Neural crest cell (in vitro differentiated cells): ENCODE data around the gene SLC39A6. TPM values are rescaled to one million over a fixed set of nuclear protein-coding genes. Genes with fewer than 3 reads are reported as not detected.
"Not testable (repeated sequence)": the region's sequence is repeated elsewhere in the genome, so short reads cannot be mapped to it uniquely, and the experiment has no call there.

Experiments used
- DNase-seq: peaks from one replicate; pipeline ENCODE4 v3.0.0; 2021; ENCODE audit warnings: low read depth, mixed read lengths, low spot score
- H3K27ac Mint-ChIP-seq: one replicate; pipeline ENCODE4 v1.8.0; 2021; ENCODE audit warnings: mild to moderate bottlenecking, mixed read lengths; ENCODE audit not compliant: unreplicated experiment
- H3K27me3 Mint-ChIP-seq: 2 replicates; pipeline ENCODE4 v1.8.0; 2021; ENCODE audit warnings: low read depth, mild to moderate bottlenecking, mixed read lengths
- H3K36me3 Mint-ChIP-seq: 2 replicates; pipeline ENCODE4 v1.8.0; 2021; ENCODE audit warnings: low read depth, mild to moderate bottlenecking, mixed read lengths
- H3K4me1 Mint-ChIP-seq: 2 replicates; pipeline ENCODE4 v1.8.0; 2021; ENCODE audit warnings: mixed read lengths
- H3K4me3 Mint-ChIP-seq: one replicate; pipeline ENCODE4 v1.8.0; 2021; ENCODE audit warnings: mild to moderate bottlenecking, mixed read lengths
- H3K9me3 Mint-ChIP-seq: 2 replicates; pipeline ENCODE4 v1.8.0; 2021; ENCODE audit warnings: mixed read lengths
- CTCF ChIP-seq: fragments of 200-600 bp; sonication (generic); conservative IDR thresholded peaks from 2 replicates; pipeline ENCODE4 v1.5.0; 2021; ENCODE audit warnings: antibody characterized with exemption, mild to moderate bottlenecking
- total RNA-seq: library from RNA; stranded (reverse); gene quantifications from 2 replicates; pipeline ENCODE4 v1.2.1, GENCODE V29; 2021

SLC39A6 gene
- total RNA-seq, 1 donor from 2014 or later: 101 TPM

DNA sequence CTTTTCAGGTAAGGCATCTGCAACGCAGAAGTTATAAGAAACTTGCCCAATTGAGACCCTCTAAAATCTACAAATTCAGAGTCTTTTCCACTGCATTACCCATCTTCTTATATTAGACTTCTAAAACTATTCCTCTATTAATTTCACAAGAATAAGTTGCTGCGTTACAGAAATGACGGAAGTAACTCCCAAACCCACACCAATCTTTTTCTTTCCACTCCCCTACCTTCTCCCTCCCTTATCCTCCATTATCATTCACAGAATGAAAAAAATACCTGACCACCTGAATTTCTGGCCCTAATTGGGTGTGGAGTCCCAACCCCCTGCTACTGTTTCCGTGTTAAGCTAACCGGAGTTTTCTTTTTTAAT is 62.5 kb downstream of the SLC39A6 start:
- peaks cover 3% of the 10 kb centered on the region for H3K9me3 Mint-ChIP-seq
- H3K36me3 Mint-ChIP-seq: peaks cover 12% of the 10 kb centered on the region
- H3K27ac Mint-ChIP-seq: peak overlapping the region; percentile 94
- H3K4me1 Mint-ChIP-seq: peaks cover 33% of the 10 kb centered on the region
- H3K27me3 Mint-ChIP-seq: peaks cover 10% of the 10 kb centered on the region
- H3K4me3 Mint-ChIP-seq: peak overlapping the region; percentile 98
- no peak for TF ChIP-seq CTCF
- DNase-seq: no peak

GRCh38 chr18:36066001-36066400 is 63.1 kb downstream of the SLC39A6 start:
- DNase-seq: no peak
- Mint-ChIP-seq H3K27me3 (peaks cover 10% of the 10 kb centered on the region), H3K36me3 (peaks cover 12% of the 10 kb centered on the region), H3K27ac (no peak overlapping the region), H3K9me3 (peaks cover 3% of the 10 kb centered on the region), H3K4me3 (peak overlapping the region; percentile 98), H3K4me1 (peaks cover 40% of the 10 kb centered on the region)
- TF ChIP-seq CTCF: no peak

GRCh38 chr18:36064809-36065079 is 64.4 kb downstream of the SLC39A6 start:
- DNase-seq, H3K9me3 Mint-ChIP-seq, H3K27me3 Mint-ChIP-seq: not testable (repeated sequence)
- peaks cover 12% of the 10 kb centered on the region for H3K36me3 Mint-ChIP-seq
- H3K4me3 Mint-ChIP-seq: peak overlapping the region; percentile 98
- peaks cover 42% of the 10 kb centered on the region for H3K4me1 Mint-ChIP-seq
- H3K27ac Mint-ChIP-seq: peak overlapping the region; percentile 96

- H3K4me3 Mint-ChIP-seq: peak overlapping the region; percentile 98
- peak overlapping the region; percentile 96 for H3K27ac Mint-ChIP-seq
- no peaks in the 10 kb centered on the region for H3K27me3 Mint-ChIP-seq
- peaks cover 42% of the 10 kb centered on the region for H3K4me1 Mint-ChIP-seq
- H3K36me3 Mint-ChIP-seq: peaks cover 12% of the 10 kb centered on the region
- no peak for TF ChIP-seq CTCF
- DNase-seq: no peak
- H3K9me3 Mint-ChIP-seq: peaks cover 3% of the 10 kb centered on the region
These were observed 64.9 kb downstream of the SLC39A6 start for GRCh38 chr18:36064027-36064808.

GRCh38 chr18:36058674-36059073 is 70.5 kb downstream of the SLC39A6 start:
- Mint-ChIP-seq H3K4me3 (no peak overlapping the region), H3K27me3 (no peaks in the 10 kb centered on the region), H3K27ac (no peak overlapping the region), H3K36me3 (peaks cover 10% of the 10 kb centered on the region), H3K4me1 (peaks cover 22% of the 10 kb centered on the region), H3K9me3 (peaks cover 1% of the 10 kb centered on the region)
- TF ChIP-seq CTCF: no peak
- no peak for DNase-seq

Other genes starting within 250 kb of the SLC39A6 start
- 76.2 and 76.3 TPM in 2 replicates for gene RPRD1A, start 61.8 kb downstream of the SLC39A6 start, total RNA-seq
- 80.4 and 94.1 TPM in 2 replicates for gene ELP2, start 559 bp upstream of the SLC39A6 start, total RNA-seq
- 2.6 TPM in 2 replicates for gene MOCOS, start 58.2 kb upstream of the SLC39A6 start, total RNA-seq
- 28.6 and 29.0 TPM in 2 replicates for gene FHOD3, start 168.4 kb upstream of the SLC39A6 start, total RNA-seq